PFSK-1 (cell line): ENCODE data around the gene LY9.

Experiments
- FOXP2 ChIP-seq: optimal IDR thresholded peaks from 2 replicates; pipeline ENCODE3; 2011; ENCODE audit warnings: borderline replicate concordance, control low read depth, inconsistent platforms; ENCODE audit not compliant: insufficient read depth; ENCODE audit errors: extremely low read length, extremely low read depth
- POLR2AphosphoS5 ChIP-seq: IDR thresholded peaks from 2 replicates; pipeline ENCODE4 v1.6.1; 2012; ENCODE audit warnings: low read depth, mild to moderate bottlenecking, control low read depth, low read length, moderate library complexity
- SIN3A ChIP-seq: IDR thresholded peaks from 2 replicates; pipeline ENCODE4 v1.6.1; 2012; ENCODE audit warnings: mild to moderate bottlenecking, low read length, moderate library complexity, borderline replicate concordance; ENCODE audit not compliant: insufficient read depth
- TAF1 ChIP-seq: IDR thresholded peaks from 2 replicates; pipeline ENCODE4 v1.6.1; 2012; ENCODE audit warnings: low read length, control low read depth, borderline replicate concordance; ENCODE audit not compliant: insufficient read depth
- TF ChIP-seq, protein P1 (sequence below), 2 experiments: IDR thresholded peaks; 2 replicates each; pipeline versions ENCODE4 v1.6.1 to v1.8.0; 2011 to 2012; ENCODE audit warnings: low read depth in 2 of 2, low read length in 2 of 2, control low read depth in 1 of 2, inconsistent platforms in 1 of 2, mild to moderate bottlenecking in 1 of 2, moderate library complexity in 1 of 2; ENCODE audit not compliant: insufficient read depth in 1 of 2

Gene LY9

DNA sequence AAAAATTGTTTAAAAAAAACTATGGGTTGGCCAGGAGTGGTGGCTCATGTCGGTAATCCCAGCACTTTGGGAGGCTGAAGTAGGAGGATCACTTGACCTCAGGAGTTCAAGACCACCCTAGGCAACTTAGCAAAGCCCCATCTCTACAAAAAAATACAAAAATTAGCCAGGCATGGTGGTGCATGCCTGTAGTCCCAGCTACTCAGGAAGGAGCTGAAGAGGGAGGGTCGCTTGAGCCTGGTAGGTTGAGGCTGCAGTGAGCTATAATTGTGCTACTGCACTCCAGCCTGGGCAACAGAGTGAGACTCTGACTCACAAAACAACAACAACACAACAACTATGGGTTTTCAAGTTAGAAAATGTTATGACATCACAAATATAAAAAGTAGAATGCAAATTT is 40.5 kb upstream of the LY9 start:
- TF ChIP-seq POLR2AphosphoS5 (no peak), TAF1 (no peak), SIN3A (no peak), FOXP2 (no peak)
- TF ChIP-seq, protein P1, sequence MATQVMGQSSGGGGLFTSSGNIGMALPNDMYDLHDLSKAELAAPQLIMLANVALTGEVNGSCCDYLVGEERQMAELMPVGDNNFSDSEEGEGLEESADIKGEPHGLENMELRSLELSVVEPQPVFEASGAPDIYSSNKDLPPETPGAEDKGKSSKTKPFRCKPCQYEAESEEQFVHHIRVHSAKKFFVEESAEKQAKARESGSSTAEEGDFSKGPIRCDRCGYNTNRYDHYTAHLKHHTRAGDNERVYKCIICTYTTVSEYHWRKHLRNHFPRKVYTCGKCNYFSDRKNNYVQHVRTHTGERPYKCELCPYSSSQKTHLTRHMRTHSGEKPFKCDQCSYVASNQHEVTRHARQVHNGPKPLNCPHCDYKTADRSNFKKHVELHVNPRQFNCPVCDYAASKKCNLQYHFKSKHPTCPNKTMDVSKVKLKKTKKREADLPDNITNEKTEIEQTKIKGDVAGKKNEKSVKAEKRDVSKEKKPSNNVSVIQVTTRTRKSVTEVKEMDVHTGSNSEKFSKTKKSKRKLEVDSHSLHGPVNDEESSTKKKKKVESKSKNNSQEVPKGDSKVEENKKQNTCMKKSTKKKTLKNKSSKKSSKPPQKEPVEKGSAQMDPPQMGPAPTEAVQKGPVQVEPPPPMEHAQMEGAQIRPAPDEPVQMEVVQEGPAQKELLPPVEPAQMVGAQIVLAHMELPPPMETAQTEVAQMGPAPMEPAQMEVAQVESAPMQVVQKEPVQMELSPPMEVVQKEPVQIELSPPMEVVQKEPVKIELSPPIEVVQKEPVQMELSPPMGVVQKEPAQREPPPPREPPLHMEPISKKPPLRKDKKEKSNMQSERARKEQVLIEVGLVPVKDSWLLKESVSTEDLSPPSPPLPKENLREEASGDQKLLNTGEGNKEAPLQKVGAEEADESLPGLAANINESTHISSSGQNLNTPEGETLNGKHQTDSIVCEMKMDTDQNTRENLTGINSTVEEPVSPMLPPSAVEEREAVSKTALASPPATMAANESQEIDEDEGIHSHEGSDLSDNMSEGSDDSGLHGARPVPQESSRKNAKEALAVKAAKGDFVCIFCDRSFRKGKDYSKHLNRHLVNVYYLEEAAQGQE (IDR thresholded peaks at IDR 0.05; ENCODE audit: insufficient read depth in 1 of 2, low read depth in 2 of 2, low read length in 2 of 2), result no peak

DNA sequence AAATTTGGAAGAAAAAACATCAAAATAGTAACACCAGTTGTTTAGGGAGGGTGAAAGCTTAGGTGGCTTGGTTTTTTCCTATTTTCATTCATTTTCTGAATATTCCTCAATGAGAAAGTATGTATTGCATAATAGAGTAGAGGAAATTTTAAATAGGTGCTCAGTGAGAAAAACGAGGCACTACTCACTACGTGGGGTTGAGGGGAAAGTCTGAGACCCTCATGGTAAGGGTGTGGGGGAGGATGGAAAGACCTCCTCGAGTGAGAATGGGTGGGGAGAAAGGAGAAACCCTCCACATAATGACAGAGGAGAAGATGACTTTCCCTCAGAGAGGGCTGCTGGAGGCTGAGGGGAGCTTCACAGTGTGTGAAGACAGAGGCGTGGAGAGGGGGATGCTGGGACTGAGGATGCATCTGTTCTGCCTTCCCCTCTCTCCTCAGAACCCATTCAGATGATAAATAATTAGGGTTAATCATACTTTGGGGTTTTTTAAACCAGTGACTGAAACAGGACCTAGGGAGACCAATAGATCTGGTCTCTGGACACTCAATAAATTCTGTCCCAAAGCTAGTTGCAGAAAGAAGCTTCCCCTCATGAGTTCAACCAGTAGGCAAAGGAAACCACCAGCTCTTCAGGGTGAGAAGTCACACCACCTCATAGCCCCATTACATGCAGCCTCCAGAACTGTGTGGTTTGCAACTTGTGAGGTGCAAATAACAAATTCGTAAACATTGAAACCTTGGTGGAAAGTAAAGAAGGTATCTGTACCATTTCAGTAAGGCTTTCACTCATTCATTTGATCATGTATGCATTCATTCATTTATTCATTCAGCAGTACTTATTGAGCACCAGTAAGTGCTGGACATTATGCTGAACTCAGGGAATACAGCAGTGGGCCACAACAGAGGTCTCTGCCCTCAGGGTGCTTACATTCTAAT is 39.8 kb upstream of the LY9 start:
- TF ChIP-seq FOXP2 (no peak), POLR2AphosphoS5 (no peak), TAF1 (no peak), SIN3A (no peak)
- TF ChIP-seq, protein P1 (IDR thresholded peaks at IDR 0.05; ENCODE audit: insufficient read depth in 1 of 2, low read depth in 2 of 2, low read length in 2 of 2), result no peak

DNA sequence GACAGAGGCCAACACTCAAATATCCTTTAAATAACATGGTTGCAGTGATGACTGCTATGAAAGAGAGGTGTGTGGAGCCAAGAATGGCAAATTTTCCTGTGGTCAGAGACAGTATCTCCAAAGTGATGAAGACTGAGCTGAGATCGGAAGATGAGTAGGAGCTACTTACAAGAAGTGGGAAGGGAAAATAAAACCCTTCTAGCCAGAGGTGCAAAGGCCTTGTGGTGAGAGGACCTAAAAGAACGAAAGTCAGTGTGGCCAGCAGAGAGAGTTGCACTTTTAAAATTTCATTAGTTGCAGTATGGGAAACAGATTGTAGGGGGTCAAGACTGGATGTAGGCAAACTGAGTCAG is 39.1 kb upstream of the LY9 start:
- no peak for TF ChIP-seq TAF1
- TF ChIP-seq, protein P1 (IDR thresholded peaks at IDR 0.05; ENCODE audit: insufficient read depth in 1 of 2, low read depth in 2 of 2, low read length in 2 of 2), result no peak
- no peak for TF ChIP-seq POLR2AphosphoS5
- no peak for TF ChIP-seq SIN3A
- TF ChIP-seq FOXP2, result no peak

DNA sequence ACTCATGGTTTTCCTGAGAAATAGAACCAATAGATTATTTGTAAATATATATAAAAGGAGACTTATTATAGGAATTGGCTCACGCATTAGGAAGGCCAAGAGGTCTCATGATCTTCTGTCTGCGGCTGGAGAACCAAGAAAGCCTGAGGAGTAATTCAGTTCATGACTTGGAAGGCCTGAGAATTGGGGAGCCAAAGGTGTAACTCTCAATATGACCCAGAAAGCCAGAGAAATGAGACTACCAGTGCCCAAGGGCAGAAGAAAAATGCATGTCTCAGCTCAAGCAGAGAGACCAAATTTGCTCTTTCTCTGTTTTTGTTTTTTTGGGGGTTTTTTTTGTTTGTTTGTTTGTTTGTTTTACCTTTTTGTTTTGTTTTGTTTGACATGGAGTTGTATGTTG is 37.5 kb upstream of the LY9 start:
- TF ChIP-seq TAF1 (no peak), FOXP2 (no peak), POLR2AphosphoS5 (no peak), SIN3A (no peak)
- TF ChIP-seq, protein P1 (IDR thresholded peaks at IDR 0.05; ENCODE audit: insufficient read depth in 1 of 2, low read depth in 2 of 2, low read length in 2 of 2), result no peak
